HepG2 (cell line): Measurements from ENCODE around the gene TPBG.

Experiments
- CBX5 ChIP-seq: sonication (generic); formaldehyde crosslinking; IDR thresholded peaks from 2 replicates; pipeline ENCODE4 v1.4.0; 2020; ENCODE audit warnings: missing genetic modification reagents, borderline replicate concordance
- EZH2 ChIP-seq: conservative IDR thresholded peaks from 2 replicates; pipeline ENCODE4 v1.6.1; 2012; ENCODE audit warnings: mild to moderate bottlenecking, low read depth, low read length, moderate library complexity
- IRF9 ChIP-seq: sonication (generic); formaldehyde crosslinking; IDR thresholded peaks from 2 replicates; pipeline ENCODE4 v1.8.0; 2022; ENCODE audit warnings: missing genetic modification reagents, mild to moderate bottlenecking, borderline replicate concordance
- NFATC3 ChIP-seq: sonication (generic); formaldehyde crosslinking; IDR thresholded peaks from 2 replicates; pipeline ENCODE4 v1.5.1; 2020; ENCODE audit warnings: mild to moderate bottlenecking, missing genetic modification reagents
- NR1H2 ChIP-seq: sonication (generic); formaldehyde crosslinking; IDR thresholded peaks from 2 replicates; pipeline ENCODE4 v1.8.1; 2022; ENCODE audit warnings: low read depth, missing genetic modification reagents, borderline replicate concordance
- PHF8 ChIP-seq: sonication (generic); formaldehyde crosslinking; IDR thresholded peaks from 2 replicates; pipeline ENCODE4 v1.5.0; 2020; ENCODE audit warnings: missing genetic modification reagents
- RBAK ChIP-seq: sonication (generic); formaldehyde crosslinking; IDR thresholded peaks from 2 replicates; pipeline ENCODE4 v1.5.1; 2020; ENCODE audit warnings: mild to moderate bottlenecking, missing genetic modification reagents
- RBFOX2 ChIP-seq: fragments of 200-400 bp; formaldehyde crosslinking; IDR thresholded peaks from 2 replicates; pipeline ENCODE4 v1.6.1; 2017; ENCODE audit warnings: low read depth, mild to moderate bottlenecking, low read length
- ZNF556 ChIP-seq: sonication (generic); formaldehyde crosslinking; IDR thresholded peaks from 2 replicates; pipeline ENCODE4 v1.4.0; 2020; ENCODE audit warnings: mild to moderate bottlenecking, missing genetic modification reagents, borderline replicate concordance
- TF ChIP-seq, protein P1 (sequence below): IDR thresholded peaks from 2 replicates; pipeline ENCODE4 v1.6.1; 2016; ENCODE audit warnings: mild to moderate bottlenecking
- TF ChIP-seq, protein P2 (sequence below): sonication (generic); formaldehyde crosslinking; IDR thresholded peaks from 2 replicates; pipeline ENCODE4 v1.5.0; 2020; ENCODE audit warnings: mild to moderate bottlenecking, missing genetic modification reagents, moderate library complexity

DNA sequence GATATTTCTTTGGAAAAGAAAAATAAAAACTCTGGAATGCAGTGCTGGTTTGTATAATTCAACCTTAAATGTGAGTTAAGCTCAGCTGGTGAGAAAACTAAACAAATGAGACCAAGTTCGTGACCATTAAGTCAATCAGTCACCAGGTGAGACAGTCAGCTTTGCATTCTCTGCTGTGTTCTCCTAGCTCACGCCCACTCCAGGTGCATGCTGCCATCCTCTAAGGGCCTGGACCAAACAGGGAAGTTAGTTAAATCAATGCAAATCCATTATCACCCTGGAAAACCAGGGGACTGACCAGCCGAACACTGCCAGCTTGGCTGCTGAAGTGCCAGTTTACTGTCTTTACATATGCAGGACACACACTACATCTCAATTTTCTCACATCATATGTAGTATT is 7.2 kb downstream of the TPBG start:
- TF ChIP-seq CBX5 (CRISPR knock-in tag) (no peak), IRF9 (CRISPR knock-in tag) (no peak), RBFOX2 (no peak), RBAK (CRISPR knock-in tag) (no peak), NR1H2 (CRISPR knock-in tag) (no peak), NFATC3 (CRISPR knock-in tag) (no peak), EZH2 (no peak), PHF8 (CRISPR knock-in tag) (no peak), ZNF556 (CRISPR knock-in tag) (no peak)
- TF ChIP-seq, protein P1, sequence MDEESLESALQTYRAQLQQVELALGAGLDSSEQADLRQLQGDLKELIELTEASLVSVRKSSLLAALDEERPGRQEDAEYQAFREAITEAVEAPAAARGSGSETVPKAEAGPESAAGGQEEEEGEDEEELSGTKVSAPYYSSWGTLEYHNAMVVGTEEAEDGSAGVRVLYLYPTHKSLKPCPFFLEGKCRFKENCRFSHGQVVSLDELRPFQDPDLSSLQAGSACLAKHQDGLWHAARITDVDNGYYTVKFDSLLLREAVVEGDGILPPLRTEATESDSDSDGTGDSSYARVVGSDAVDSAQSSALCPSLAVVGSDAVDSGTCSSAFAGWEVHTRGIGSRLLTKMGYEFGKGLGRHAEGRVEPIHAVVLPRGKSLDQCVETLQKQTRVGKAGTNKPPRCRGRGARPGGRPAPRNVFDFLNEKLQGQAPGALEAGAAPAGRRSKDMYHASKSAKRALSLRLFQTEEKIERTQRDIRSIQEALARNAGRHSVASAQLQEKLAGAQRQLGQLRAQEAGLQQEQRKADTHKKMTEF: no peak
- TF ChIP-seq, protein P2, sequence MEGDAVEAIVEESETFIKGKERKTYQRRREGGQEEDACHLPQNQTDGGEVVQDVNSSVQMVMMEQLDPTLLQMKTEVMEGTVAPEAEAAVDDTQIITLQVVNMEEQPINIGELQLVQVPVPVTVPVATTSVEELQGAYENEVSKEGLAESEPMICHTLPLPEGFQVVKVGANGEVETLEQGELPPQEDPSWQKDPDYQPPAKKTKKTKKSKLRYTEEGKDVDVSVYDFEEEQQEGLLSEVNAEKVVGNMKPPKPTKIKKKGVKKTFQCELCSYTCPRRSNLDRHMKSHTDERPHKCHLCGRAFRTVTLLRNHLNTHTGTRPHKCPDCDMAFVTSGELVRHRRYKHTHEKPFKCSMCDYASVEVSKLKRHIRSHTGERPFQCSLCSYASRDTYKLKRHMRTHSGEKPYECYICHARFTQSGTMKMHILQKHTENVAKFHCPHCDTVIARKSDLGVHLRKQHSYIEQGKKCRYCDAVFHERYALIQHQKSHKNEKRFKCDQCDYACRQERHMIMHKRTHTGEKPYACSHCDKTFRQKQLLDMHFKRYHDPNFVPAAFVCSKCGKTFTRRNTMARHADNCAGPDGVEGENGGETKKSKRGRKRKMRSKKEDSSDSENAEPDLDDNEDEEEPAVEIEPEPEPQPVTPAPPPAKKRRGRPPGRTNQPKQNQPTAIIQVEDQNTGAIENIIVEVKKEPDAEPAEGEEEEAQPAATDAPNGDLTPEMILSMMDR: no peak
